AG04450 (cell line): ENCODE results near the gene MEGF11. TPM values are rescaled to one million over a fixed set of nuclear protein-coding genes. Genes with fewer than 3 reads are reported as not detected.

Source experiments
- CTCF ChIA-PET: fragments of 300-600, 350-600 bp; formaldehyde crosslinking; extraction: SDS; loops from one replicate; lab custom pipeline; 2022; ENCODE audit warnings: antibody characterized with exemption, inconsistent platforms; lab: Charles Lee
- POLR2A ChIA-PET: fragments of 350-600 bp; formaldehyde crosslinking; extraction: SDS; loops from one replicate; lab custom pipeline; 2021; ENCODE audit warnings: antibody characterized with exemption, inconsistent platforms; lab: Yijun Ruan, JAX
- DNase-seq: peaks from one replicate; pipeline ENCODE4 v3.0.0-alpha.2; 2011; ENCODE audit warnings: low read depth, low spot score
- H3K27ac ChIP-seq: one replicate; pipeline ENCODE4 v1.5.1; 2012; ENCODE audit warnings: low read depth, low read length, control low read depth
- H3K27me3 ChIP-seq: one replicate; pipeline ENCODE4 v1.6.0; 2012; ENCODE audit warnings: low read length; ENCODE audit not compliant: control insufficient read depth, insufficient read depth
- H3K4me3 ChIP-seq: 2 replicates; pipeline ENCODE4 v1.5.1; 2011; ENCODE audit warnings: mild to moderate bottlenecking, low read depth, low read length, control low read depth
- H3K9me3 ChIP-seq: 2 replicates; pipeline ENCODE4 v1.5.1; 2012; ENCODE audit warnings: low read length; ENCODE audit not compliant: control insufficient read depth, insufficient read depth
- CTCF ChIP-seq: IDR thresholded peaks from 2 replicates; pipeline ENCODE4 v1.5.1; 2011; ENCODE audit warnings: low read depth, low read length, control low read depth, inconsistent platforms
- polyA plus RNA-seq: library from polyadenylated mRNA; depleted of rRNA; stranded (reverse); fragments of >200 nt; gene quantifications from 2 replicates; pipeline ENCODE4 v1.2.3, GENCODE V29; 2011

Gene MEGF11
- polyA plus RNA-seq, 1 experiment, result not detected

GRCh38 chr15:66053991-66054390 is 199.6 kb downstream of the MEGF11 start:
- no peak overlapping the region for H3K27ac ChIP-seq
- H3K4me3 ChIP-seq, result no peak overlapping the region
- peaks cover 46% of the 10 kb centered on the region for H3K27me3 ChIP-seq
- no peak for TF ChIP-seq CTCF
- CTCF ChIA-PET, result no interaction called here
- DNase-seq, result no peak
- no peaks in the 10 kb centered on the region for H3K9me3 ChIP-seq
- POLR2A ChIA-PET, result no interaction called here

- H3K4me3 ChIP-seq, result no peak overlapping the region
- CTCF ChIA-PET, result no interaction called here
- no peak for DNase-seq
Observed at GRCh38 chr15:66051833-66052232, 201.7 kb downstream of the MEGF11 start.

GRCh38 chr15:66050264-66050663 is 203.3 kb downstream of the MEGF11 start:
- ChIA-PET CTCF (no interaction called here), POLR2A (no interaction called here)
- Histone ChIP-seq H3K27ac (no peak overlapping the region), H3K4me3 (no peak overlapping the region), H3K27me3 (peaks cover 30% of the 10 kb centered on the region), H3K9me3 (no peaks in the 10 kb centered on the region)
- TF ChIP-seq CTCF, result no peak
- DNase-seq, result no peak

More at GRCh38 chr15:66051833-66052232, 201.7 kb downstream of the MEGF11 start:
- Histone ChIP-seq H3K27me3 (peaks cover 38% of the 10 kb centered on the region), H3K27ac (no peak overlapping the region), H3K9me3 (no peaks in the 10 kb centered on the region)
- TF ChIP-seq CTCF, result no peak
- POLR2A ChIA-PET, result no interaction called here

GRCh38 chr15:66049353-66049752 is 204.2 kb downstream of the MEGF11 start:
- Histone ChIP-seq H3K4me3 (no peak overlapping the region), H3K9me3 (no peaks in the 10 kb centered on the region), H3K27ac (no peak overlapping the region), H3K27me3 (peaks cover 25% of the 10 kb centered on the region)
- DNase-seq, result no peak
- ChIA-PET POLR2A (no interaction called here), CTCF (no interaction called here)
- TF ChIP-seq CTCF, result no peak

- Histone ChIP-seq H3K9me3 (no peaks in the 10 kb centered on the region), H3K27ac (no peak overlapping the region), H3K27me3 (peaks cover 19% of the 10 kb centered on the region), H3K4me3 (no peak overlapping the region)
- DNase-seq, result no peak
- TF ChIP-seq CTCF, result no peak
- ChIA-PET CTCF (no interaction called here), POLR2A (no interaction called here)
Observed at GRCh38 chr15:66047321-66048024, 206.1 kb downstream of the MEGF11 start.
